HepG2 (cell line): ENCODE measurements around the gene ARSJ. TPM values are rescaled to one million over a fixed set of nuclear protein-coding genes. Genes with fewer than 3 reads are reported as not detected.
A peak's percentile ranks its signal among the peaks of the same experiment; 100 is the strongest.

Source experiments
- ATAC-seq: fragments of 200-7000 bp; cut with Tn5 transposase; 3 replicates; pipeline ENCODE4 v1.9.1; 2020; ENCODE audit warnings: mild to moderate bottlenecking, moderate library complexity
- Bru-seq: library from RNA; stranded (reverse); fragments of 400-500 nt; gene quantifications from one replicate; lab custom pipeline; 2021; lab: Mats Ljungman, UMichigan
- BruChase-seq, 2 experiments: library from RNA; stranded (reverse); fragments of 400-500 nt; gene quantifications; one replicate each; lab custom pipeline; 2021; lab: Mats Ljungman, UMichigan
- BruUV-seq: library from RNA; stranded (reverse); fragments of 400-500 nt; replicated peaks from 2 replicates; lab custom pipeline; 2021; lab: Mats Ljungman, UMichigan
- CTCF ChIA-PET: fragments of 300-600 bp; formaldehyde crosslinking; extraction: SDS; loops from one replicate; lab custom pipeline; 2021; ENCODE audit warnings: low total read pairs, inconsistent platforms, low intra/inter-chr PET ratio; lab: Yijun Ruan, JAX
- POLR2A ChIA-PET: fragments of 350-600 bp; sonication (Branson Sonifier 250); formaldehyde crosslinking; loops from one replicate; lab custom pipeline; 2020; ENCODE audit warnings: antibody characterized with exemption, inconsistent platforms; lab: Yijun Ruan, JAX
- DNase-seq: peaks from one replicate; pipeline ENCODE4 v3.0.0-alpha.2; 2015; ENCODE audit warnings: low spot score
- FAIRE-seq: peaks from 3 replicates; lab custom pipeline; 2011; peaks lifted over from hg19 to GRCh38; lab: Jason Lieb, UNC
- H2AFZ ChIP-seq: one replicate; pipeline ENCODE4 v1.6.1; 2011; ENCODE audit warnings: low read length, inconsistent platforms
- H3K27ac ChIP-seq: fragments of 300-600 bp; 3 replicates; pipeline ENCODE4 v1.8.0; 2011; ENCODE audit warnings: mixed run types, mild to moderate bottlenecking, mixed read lengths, low read length, inconsistent platforms; ENCODE audit not compliant: insufficient read depth; ENCODE audit errors: extremely low read length
- H3K27me3 ChIP-seq, 2 experiments: fragments of 200-600 bp in 1 of 2; 2 replicates in 1 of 2; 3 replicates in 1 of 2; pipeline versions ENCODE4 v1.6.0 to v1.8.0; 2011; ENCODE audit warnings: low read length in 2 of 2, mild to moderate bottlenecking in 2 of 2, moderate library complexity in 2 of 2, inconsistent platforms in 1 of 2; ENCODE audit not compliant: insufficient read depth in 2 of 2, control insufficient read depth in 1 of 2
- H3K36me3 ChIP-seq, 2 experiments: fragments of 200-600 bp in 1 of 2; replicated peaks in 1 of 2; 2 replicates in 1 of 2; 3 replicates in 1 of 2; pipeline versions ENCODE4 v1.5.1 to v1.8.0; 2011; ENCODE audit warnings: low read length in 2 of 2, inconsistent platforms in 1 of 2; ENCODE audit not compliant: insufficient read depth in 2 of 2, control insufficient read depth in 1 of 2
- H3K4me1 ChIP-seq: 2 replicates; pipeline ENCODE4 v1.5.1; 2012; ENCODE audit warnings: low read length, inconsistent platforms; ENCODE audit not compliant: insufficient read depth
- H3K4me2 ChIP-seq: 2 replicates; pipeline ENCODE4 v1.6.0; 2011; ENCODE audit warnings: low read depth, low read length, inconsistent platforms
- H3K4me3 ChIP-seq, 3 experiments: fragments of 200-600 bp in 1 of 3; sonication (generic), shearing (Covaris generic) in 1 of 3; replicated peaks in 1 of 3; 2 replicates each; pipeline ENCODE4 v1.5.1; 2011 to 2016; ENCODE audit warnings: low read length in 3 of 3, inconsistent platforms in 2 of 3, low read depth in 2 of 3, mild to moderate bottlenecking in 2 of 3, control low read depth in 1 of 3, mixed read lengths in 1 of 3; ENCODE audit not compliant: insufficient read depth in 1 of 3
- H3K79me2 ChIP-seq: one replicate; pipeline ENCODE4 v1.6.1; 2011; ENCODE audit warnings: low read length, inconsistent platforms; ENCODE audit not compliant: insufficient read depth
- H3K9ac ChIP-seq: 2 replicates; pipeline ENCODE4 v1.6.0; 2011; ENCODE audit warnings: mild to moderate bottlenecking, low read depth, low read length, inconsistent platforms; ENCODE audit not compliant: insufficient read depth
- H3K9me3 ChIP-seq: 2 replicates; pipeline ENCODE4 v1.5.1; 2012; ENCODE audit warnings: mild to moderate bottlenecking, low read length
- H4K20me1 ChIP-seq: 2 replicates; pipeline ENCODE4 v1.6.0; 2011; ENCODE audit warnings: inconsistent platforms, mild to moderate bottlenecking, low read length, moderate library complexity; ENCODE audit not compliant: insufficient read depth
- HMGA1 ChIP-seq: sonication (generic); formaldehyde crosslinking; conservative IDR thresholded peaks from 2 replicates; pipeline ENCODE4 v1.4.0; 2020; ENCODE audit warnings: missing genetic modification reagents
- HOXA7 ChIP-seq: sonication (generic); formaldehyde crosslinking; IDR thresholded peaks from 2 replicates; pipeline ENCODE4 v1.8.1; 2022; ENCODE audit warnings: mild to moderate bottlenecking, missing genetic modification reagents, moderate library complexity
- KDM5B ChIP-seq: sonication (generic); formaldehyde crosslinking; IDR thresholded peaks from 2 replicates; pipeline ENCODE4 v1.4.0; 2020; ENCODE audit warnings: missing genetic modification reagents, mild to moderate bottlenecking, borderline replicate concordance
- NAIF1 ChIP-seq: sonication (generic); formaldehyde crosslinking; IDR thresholded peaks from 2 replicates; pipeline ENCODE4 v1.5.0; 2020; ENCODE audit warnings: mild to moderate bottlenecking, missing genetic modification reagents, borderline replicate concordance
- RBAK ChIP-seq: sonication (generic); formaldehyde crosslinking; IDR thresholded peaks from 2 replicates; pipeline ENCODE4 v1.5.1; 2020; ENCODE audit warnings: mild to moderate bottlenecking, missing genetic modification reagents
- RFXAP ChIP-seq: sonication (generic); formaldehyde crosslinking; IDR thresholded peaks from 2 replicates; pipeline ENCODE4 v1.4.0; 2020; ENCODE audit warnings: missing genetic modification reagents, borderline replicate concordance
- SNAPC2 ChIP-seq: sonication (generic); formaldehyde crosslinking; IDR thresholded peaks from 2 replicates; pipeline ENCODE4 v1.8.1; 2022; ENCODE audit warnings: mild to moderate bottlenecking, missing genetic modification reagents
- ZNF75D ChIP-seq: sonication (generic); formaldehyde crosslinking; IDR thresholded peaks from 2 replicates; pipeline ENCODE4 v1.8.1; 2023; ENCODE audit warnings: missing genetic modification reagents, mild to moderate bottlenecking, borderline replicate concordance
- WGBS: methylation state at CpG from one replicate; pipeline ENCODE4 v1.1.6; 2017; ENCODE audit warnings: low lambda C conversion rate; 5-methylcytosine and 5-hydroxymethylcytosine counted together
- in situ Hi-C: cut with HindIII; loops from 2 replicates; pipeline ENCODE4 v1.10.0; 2017; ENCODE audit warnings: low pct_unique_long_range_greater_than_20kb; ENCODE audit not compliant: extremely low pct_ligation_motif_present
- intact Hi-C: fragments of 100-400 bp; cut with micrococcal nuclease; formaldehyde crosslinking; loops from one replicate; pipeline ENCODE4 v1.10.0; 2022; ENCODE audit not compliant: unreplicated experiment
- long read RNA-seq, 2 experiments: library from RNA in 1 of 2; library from polyadenylated mRNA in 1 of 2; stranded (forward) in 1 of 2; unstranded in 1 of 2; transcript quantifications; one replicate each; pipeline ENCODE4 v2.0.0, GENCODE V29; 2019 to 2022
- polyA minus RNA-seq, 3 experiments: library from RNA; depleted of rRNA, polyadenylated mRNA; stranded (reverse); fragments of >200 nt; gene quantifications; 2 replicates each; pipeline ENCODE4 v1.2.3, GENCODE V29; 2011; ENCODE audit warnings: low replicate concordance in 1 of 3
- polyA plus RNA-seq, 8 experiments: library from polyadenylated mRNA; depleted of rRNA in 3 of 8; stranded (reverse) in 7 of 8; unstranded in 1 of 8; fragments of >200 nt; fragmentation: Illumina TruSeq in 4 of 8; extraction: Trizol in 4 of 8; gene quantifications; 2 replicates each; pipeline versions ENCODE4 v1.2.1 to v1.2.3, GENCODE V29; 2011 to 2016; ENCODE audit warnings: low read depth in 4 of 8, missing spikeins in 1 of 8, mixed read lengths in 1 of 8; ENCODE audit not compliant: insufficient read depth in 1 of 8
- total RNA-seq, 5 experiments: library from RNA; depleted of rRNA; stranded (reverse); fragments of >200 nt; fragmentation: Illumina TruSeq; extraction: Trizol; gene quantifications; 2 replicates each; pipeline ENCODE4 v1.2.3, GENCODE V29; 2016; ENCODE audit warnings: low read depth in 1 of 5
- TF ChIP-seq, protein P1 (sequence below): sonication (generic); formaldehyde crosslinking; IDR thresholded peaks from 2 replicates; pipeline ENCODE4 v1.8.1; 2023; ENCODE audit warnings: mild to moderate bottlenecking, moderate library complexity, missing genetic modification reagents
- TF ChIP-seq, protein P2 (sequence below): sonication (generic); formaldehyde crosslinking; IDR thresholded peaks from 2 replicates; pipeline ENCODE4 v1.4.0; 2020; ENCODE audit warnings: missing genetic modification reagents, borderline replicate concordance
- TF ChIP-seq, protein P3 (sequence below): sonication (generic); formaldehyde crosslinking; IDR thresholded peaks from 2 replicates; pipeline ENCODE4 v1.4.0; 2020; ENCODE audit warnings: missing genetic modification reagents

ARSJ gene
- total RNA-seq (2016; rRNA removed; fragmentation: Illumina TruSeq; extraction: Trizol), result not detected in 2 replicates
- not detected in 2 replicates for total RNA-seq (2016; cell fraction: cytosol; rRNA removed; fragmentation: Illumina TruSeq; extraction: Trizol; ENCODE audit: low read depth)
- not detected in 2 replicates for total RNA-seq (2016; cell fraction: insoluble cytoplasmic fraction; rRNA removed; fragmentation: Illumina TruSeq; extraction: Trizol)
- not detected in 2 replicates for total RNA-seq (2016; cell fraction: membrane; rRNA removed; fragmentation: Illumina TruSeq; extraction: Trizol)
- total RNA-seq (2016; cell fraction: nucleus; rRNA removed; fragmentation: Illumina TruSeq; extraction: Trizol), result not detected in 2 replicates
- polyA plus RNA-seq (2011; rRNA removed), result not detected in 2 replicates
- polyA plus RNA-seq (2011; cell fraction: cytosol; rRNA removed), result 0.04 TPM in 1 of 2 replicates, not detected in the other
- not detected in 2 replicates for polyA plus RNA-seq (2011; cell fraction: nucleus; rRNA removed)
- polyA plus RNA-seq (2012), result not detected in 2 replicates
- polyA plus RNA-seq (2016; cell fraction: cytosol; fragmentation: Illumina TruSeq; extraction: Trizol; ENCODE audit: low read depth), result not detected in 2 replicates
- polyA plus RNA-seq (2016; cell fraction: insoluble cytoplasmic fraction; fragmentation: Illumina TruSeq; extraction: Trizol; ENCODE audit: low read depth), result not detected in 2 replicates
- not detected in 2 replicates for polyA plus RNA-seq (2016; cell fraction: membrane; fragmentation: Illumina TruSeq; extraction: Trizol; ENCODE audit: low read depth)
- polyA plus RNA-seq (2016; cell fraction: nucleus; fragmentation: Illumina TruSeq; extraction: Trizol; ENCODE audit: insufficient read depth, low read depth), result not detected in 2 replicates
- polyA minus RNA-seq (2011; rRNA and poly(A)+ RNA removed; ENCODE audit: low replicate concordance), result 1.8 TPM in 1 of 2 replicates, not detected in the other
- polyA minus RNA-seq (2011; cell fraction: cytosol; rRNA and poly(A)+ RNA removed), result not detected in 2 replicates
- polyA minus RNA-seq (2011; cell fraction: nucleus; rRNA and poly(A)+ RNA removed), result not detected in 2 replicates
- Bru-seq, nascent RNA, result percentile 12 among the genes with signal in this experiment
- BruChase-seq, experiment 1, labeled RNA remaining after a 6-hour chase, result percentile 10 among the genes with signal in this experiment
- percentile 12 among the genes with signal in this experiment for BruChase-seq, experiment 2, labeled RNA remaining after a 2-hour chase
- long read RNA-seq, experiment 1, result 0 reads
- long read RNA-seq, experiment 2, result 0 reads

DNA sequence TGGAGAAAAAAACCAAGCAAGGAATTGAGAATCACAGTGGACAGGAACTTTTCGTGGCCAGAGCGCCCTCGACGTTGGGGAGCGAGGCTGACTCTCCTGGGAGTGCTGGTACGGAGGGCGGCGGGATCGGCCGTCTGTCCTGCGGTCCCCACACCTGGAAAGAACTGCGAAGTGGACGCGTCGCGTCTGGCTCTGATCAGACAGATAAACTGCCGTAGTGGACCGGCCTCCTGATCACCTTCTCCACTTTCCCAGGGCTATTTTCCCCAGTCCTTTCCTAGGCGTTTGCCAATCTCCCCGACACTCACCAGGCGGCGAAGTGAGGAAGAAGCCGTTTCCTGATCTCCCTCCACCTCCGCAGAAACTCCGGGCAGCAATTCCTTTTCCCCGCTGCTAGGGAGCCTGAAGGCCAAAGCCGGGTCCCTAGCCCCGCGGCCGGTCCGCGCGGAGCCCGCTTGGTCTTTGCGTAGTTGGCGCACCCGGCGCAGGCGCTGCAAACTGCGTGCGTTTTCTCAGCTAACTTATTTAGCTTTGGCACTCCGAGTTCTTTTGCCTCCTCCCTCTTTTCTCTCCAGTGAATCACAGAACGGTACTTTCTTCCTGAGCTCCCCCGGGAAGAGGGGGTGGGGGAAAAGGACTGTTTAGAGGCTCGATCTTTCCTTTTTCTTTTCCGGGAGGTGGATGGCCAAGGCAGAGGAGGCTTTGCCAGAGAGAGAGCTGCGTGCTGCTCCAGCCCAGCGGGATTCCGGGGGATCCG lies at the start of gene ARSJ:
TSS of gene ARSJ (minus strand) at position 500 of the 757 bp plus-strand sequence. CDS start 813 bp downstream, outside the sequence.
- H3K9ac ChIP-seq, result no peak within 1 kb of the TSS
- H3K9me3 ChIP-seq, result no peaks in the 10 kb centered on the region
- H3K27me3 ChIP-seq, result peaks cover 3 to 17% of the 10 kb centered on the region in 2 experiments; a peak in 3 of 5 replicates
- 14% methylated on average over 36 of the region's 50 CpGs for WGBS
- ATAC-seq (peak; percentile 89), DNase-seq (no peak), FAIRE-seq (no peak)
- no TSS peak for BruUV-seq
- H3K4me2 ChIP-seq, result peak within 1 kb of the TSS; percentile 49
- H3K4me3 ChIP-seq, result peak within 1 kb of the TSS in 1 of 3 experiments; percentile 44; a peak in 2 of 6 replicates
- H3K79me2 ChIP-seq, result no peaks in the 10 kb centered on the region
- POLR2A ChIA-PET, result no interaction called here
- H3K36me3 ChIP-seq, result no peaks in the 10 kb centered on the region
- CTCF ChIA-PET, result no interaction called here
- H3K27ac ChIP-seq, result no peak within 1 kb of the TSS
- no peaks in the 10 kb centered on the region for H3K4me1 ChIP-seq
- in situ Hi-C loops (no loop called here), intact Hi-C loops (no loop called here)
- no peak within 1 kb of the TSS for H2AFZ ChIP-seq
- H4K20me1 ChIP-seq, result no peaks in the 10 kb centered on the region
- TF ChIP-seq ZNF75D (CRISPR knock-in tag) (0 out of 2 replicates have a peak, but pooled peaks have one; percentile 23), HOXA7 (CRISPR knock-in tag) (no peak), NAIF1 (CRISPR knock-in tag) (peak; percentile 99), KDM5B (CRISPR knock-in tag) (no peak), RFXAP (CRISPR knock-in tag) (no peak), SNAPC2 (CRISPR knock-in tag) (no peak), RBAK (CRISPR knock-in tag) (no peak), HMGA1 (CRISPR knock-in tag) (no peak)
- TF ChIP-seq, protein P1, sequence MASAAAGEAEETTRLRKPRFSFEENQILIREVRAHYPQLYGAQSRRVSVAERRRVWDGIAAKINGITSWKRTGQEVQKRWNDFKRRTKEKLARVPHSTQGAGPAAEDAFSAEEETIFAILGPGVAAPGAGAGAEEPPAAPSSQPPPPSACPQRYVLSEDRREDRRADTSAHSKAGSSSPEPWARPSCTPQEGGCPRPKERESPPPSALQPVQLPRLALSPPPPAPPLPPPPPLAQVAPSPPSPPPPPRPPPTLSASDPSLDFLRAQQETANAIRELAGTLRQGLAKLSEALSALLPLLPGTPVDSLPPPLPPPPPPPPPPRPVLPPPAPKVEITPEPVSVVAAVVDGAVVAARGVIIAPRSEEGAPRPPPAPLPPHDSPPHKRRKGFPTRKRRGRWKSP, result peak; percentile 77
- TF ChIP-seq, protein P2, sequence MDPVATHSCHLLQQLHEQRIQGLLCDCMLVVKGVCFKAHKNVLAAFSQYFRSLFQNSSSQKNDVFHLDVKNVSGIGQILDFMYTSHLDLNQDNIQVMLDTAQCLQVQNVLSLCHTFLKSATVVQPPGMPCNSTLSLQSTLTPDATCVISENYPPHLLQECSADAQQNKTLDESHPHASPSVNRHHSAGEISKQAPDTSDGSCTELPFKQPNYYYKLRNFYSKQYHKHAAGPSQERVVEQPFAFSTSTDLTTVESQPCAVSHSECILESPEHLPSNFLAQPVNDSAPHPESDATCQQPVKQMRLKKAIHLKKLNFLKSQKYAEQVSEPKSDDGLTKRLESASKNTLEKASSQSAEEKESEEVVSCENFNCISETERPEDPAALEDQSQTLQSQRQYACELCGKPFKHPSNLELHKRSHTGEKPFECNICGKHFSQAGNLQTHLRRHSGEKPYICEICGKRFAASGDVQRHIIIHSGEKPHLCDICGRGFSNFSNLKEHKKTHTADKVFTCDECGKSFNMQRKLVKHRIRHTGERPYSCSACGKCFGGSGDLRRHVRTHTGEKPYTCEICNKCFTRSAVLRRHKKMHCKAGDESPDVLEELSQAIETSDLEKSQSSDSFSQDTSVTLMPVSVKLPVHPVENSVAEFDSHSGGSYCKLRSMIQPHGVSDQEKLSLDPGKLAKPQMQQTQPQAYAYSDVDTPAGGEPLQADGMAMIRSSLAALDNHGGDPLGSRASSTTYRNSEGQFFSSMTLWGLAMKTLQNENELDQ, result no peak
- TF ChIP-seq, protein P3, sequence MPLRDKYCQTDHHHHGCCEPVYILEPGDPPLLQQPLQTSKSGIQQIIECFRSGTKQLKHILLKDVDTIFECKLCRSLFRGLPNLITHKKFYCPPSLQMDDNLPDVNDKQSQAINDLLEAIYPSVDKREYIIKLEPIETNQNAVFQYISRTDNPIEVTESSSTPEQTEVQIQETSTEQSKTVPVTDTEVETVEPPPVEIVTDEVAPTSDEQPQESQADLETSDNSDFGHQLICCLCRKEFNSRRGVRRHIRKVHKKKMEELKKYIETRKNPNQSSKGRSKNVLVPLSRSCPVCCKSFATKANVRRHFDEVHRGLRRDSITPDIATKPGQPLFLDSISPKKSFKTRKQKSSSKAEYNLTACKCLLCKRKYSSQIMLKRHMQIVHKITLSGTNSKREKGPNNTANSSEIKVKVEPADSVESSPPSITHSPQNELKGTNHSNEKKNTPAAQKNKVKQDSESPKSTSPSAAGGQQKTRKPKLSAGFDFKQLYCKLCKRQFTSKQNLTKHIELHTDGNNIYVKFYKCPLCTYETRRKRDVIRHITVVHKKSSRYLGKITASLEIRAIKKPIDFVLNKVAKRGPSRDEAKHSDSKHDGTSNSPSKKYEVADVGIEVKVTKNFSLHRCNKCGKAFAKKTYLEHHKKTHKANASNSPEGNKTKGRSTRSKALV (CRISPR knock-in tag), result peak; percentile 49; the same call in 1 of the 2 replicates
